HEK293T (cell line): ENCODE results near the gene MYF6.

Source experiments
- CTCF ChIA-PET: fragments of 350-600 bp; formaldehyde crosslinking; extraction: SDS; loops from one replicate; lab custom pipeline; 2021; ENCODE audit warnings: antibody characterized with exemption, inconsistent platforms; lab: Yijun Ruan, JAX
- POLR2A ChIA-PET: fragments of 350-600 bp; formaldehyde crosslinking; extraction: SDS; loops from one replicate; lab custom pipeline; 2020; ENCODE audit warnings: antibody characterized with exemption, inconsistent platforms; lab: Yijun Ruan, JAX
- DNase-seq: peaks from one replicate; pipeline ENCODE4 v3.0.0; 2012; ENCODE audit warnings: mixed read lengths; ENCODE audit errors: extremely low spot score
- ARNT ChIP-seq: fragments of 450-650 bp; IDR thresholded peaks from 2 replicates; pipeline ENCODE4 v1.6.1; 2017; ENCODE audit warnings: mild to moderate bottlenecking
- BHLHE40 ChIP-seq: fragments of 450-650 bp; IDR thresholded peaks from 2 replicates; pipeline ENCODE4 v1.6.1; 2016; ENCODE audit warnings: mild to moderate bottlenecking, moderate library complexity, borderline replicate concordance
- CTBP1 ChIP-seq: fragments of 450-650 bp; IDR thresholded peaks from 2 replicates; pipeline ENCODE4 v1.6.1; 2016; ENCODE audit warnings: borderline replicate concordance
- ELF4 ChIP-seq: fragments of 450-650 bp; IDR thresholded peaks from 2 replicates; pipeline ENCODE4 v1.6.1; 2017; ENCODE audit warnings: antibody characterized with exemption
- FOXA1 ChIP-seq: fragments of 450-650 bp; IDR thresholded peaks from 2 replicates; pipeline ENCODE4 v1.6.1; 2016; ENCODE audit warnings: mild to moderate bottlenecking
- FOXK2 ChIP-seq: fragments of 450-650 bp; IDR thresholded peaks from 2 replicates; pipeline ENCODE4 v1.6.1; 2016; ENCODE audit warnings: mild to moderate bottlenecking
- FOXM1 ChIP-seq: fragments of 450-650 bp; IDR thresholded peaks from 2 replicates; pipeline ENCODE4 v1.6.1; 2017; ENCODE audit warnings: mild to moderate bottlenecking, borderline replicate concordance
- HDGF ChIP-seq: fragments of 450-650 bp; IDR thresholded peaks from 2 replicates; pipeline ENCODE4 v1.6.1; 2017; ENCODE audit warnings: antibody characterized with exemption, borderline replicate concordance
- L3MBTL2 ChIP-seq: fragments of 450-650 bp; conservative IDR thresholded peaks from 2 replicates; pipeline ENCODE4 v1.6.1; 2016; ENCODE audit warnings: mild to moderate bottlenecking
- LEF1 ChIP-seq: fragments of 450-650 bp; IDR thresholded peaks from 2 replicates; pipeline ENCODE4 v1.6.1; 2017; ENCODE audit warnings: mild to moderate bottlenecking, borderline replicate concordance
- NFRKB ChIP-seq: fragments of 450-650 bp; IDR thresholded peaks from 2 replicates; pipeline ENCODE4 v1.6.1; 2016; ENCODE audit warnings: mild to moderate bottlenecking, moderate library complexity
- SP1 ChIP-seq: fragments of 450-650 bp; IDR thresholded peaks from 2 replicates; pipeline ENCODE4 v1.6.1; 2017
- SUZ12 ChIP-seq: fragments of 450-650 bp; IDR thresholded peaks from 2 replicates; pipeline ENCODE4 v1.6.1; 2016; ENCODE audit warnings: mild to moderate bottlenecking
- TARDBP ChIP-seq: fragments of 450-650 bp; IDR thresholded peaks from 2 replicates; pipeline ENCODE4 v1.6.1; 2016
- ZNF384 ChIP-seq: fragments of 450-650 bp; IDR thresholded peaks from 2 replicates; pipeline ENCODE4 v1.6.1; 2016
- TF ChIP-seq, protein P1 (sequence below): fragments of 450-650 bp; IDR thresholded peaks from 2 replicates; pipeline ENCODE4 v1.6.1; 2016

MYF6 gene

DNA sequence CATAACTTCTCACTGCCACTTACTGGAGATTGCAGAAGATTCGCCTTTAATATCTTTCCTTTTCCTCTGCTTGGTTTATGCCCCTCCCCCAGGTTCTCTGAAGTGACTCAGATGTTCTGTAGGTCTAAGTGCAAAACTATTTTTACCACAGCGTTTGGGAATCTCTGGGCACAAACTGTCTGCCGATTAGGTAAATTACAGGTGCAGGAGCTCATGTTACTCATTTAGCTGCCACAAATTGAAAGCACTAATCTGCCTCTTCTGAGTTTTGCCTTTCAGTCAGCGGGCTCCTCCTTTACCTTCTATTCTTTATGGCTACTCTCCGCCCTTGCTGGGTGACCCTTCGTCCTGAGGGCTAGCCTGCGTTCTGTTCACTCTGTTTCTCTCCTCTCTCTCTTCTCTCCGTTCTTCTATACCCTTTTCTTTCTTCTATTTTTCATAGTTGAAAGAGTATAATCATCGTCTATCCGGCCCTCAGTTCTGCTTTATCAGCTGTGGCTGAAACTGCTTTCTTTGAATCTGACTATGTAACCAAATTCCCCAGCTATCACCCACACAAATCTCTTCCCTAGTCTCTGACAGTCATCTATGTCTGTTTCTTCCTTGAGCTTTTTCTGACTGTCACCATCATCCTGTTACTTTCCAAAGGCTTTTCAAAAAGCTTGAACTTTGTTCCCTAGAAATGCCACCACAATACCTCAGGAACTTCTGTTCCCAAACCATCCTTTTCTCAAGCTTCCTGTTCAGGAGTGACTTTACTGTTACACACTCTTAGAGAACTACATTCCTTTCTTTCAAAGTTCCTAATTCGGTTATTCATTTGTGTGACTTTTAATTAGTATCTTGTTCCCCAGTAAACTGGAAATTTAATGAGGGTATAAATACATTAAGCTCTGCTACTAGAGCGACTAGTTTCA lies 4.3 kb upstream of the MYF6 start:
- no peak for TF ChIP-seq FOXA1
- no peak for TF ChIP-seq FOXM1
- no peak for TF ChIP-seq ZNF384
- TF ChIP-seq ELF4: no peak
- TF ChIP-seq HDGF: no peak
- no peak for TF ChIP-seq SUZ12
- TF ChIP-seq ARNT: no peak
- TF ChIP-seq CTBP1: no peak
- TF ChIP-seq BHLHE40: no peak
- TF ChIP-seq TARDBP: no peak
- no peak for TF ChIP-seq FOXK2
- TF ChIP-seq LEF1: no peak
- TF ChIP-seq, protein P1, sequence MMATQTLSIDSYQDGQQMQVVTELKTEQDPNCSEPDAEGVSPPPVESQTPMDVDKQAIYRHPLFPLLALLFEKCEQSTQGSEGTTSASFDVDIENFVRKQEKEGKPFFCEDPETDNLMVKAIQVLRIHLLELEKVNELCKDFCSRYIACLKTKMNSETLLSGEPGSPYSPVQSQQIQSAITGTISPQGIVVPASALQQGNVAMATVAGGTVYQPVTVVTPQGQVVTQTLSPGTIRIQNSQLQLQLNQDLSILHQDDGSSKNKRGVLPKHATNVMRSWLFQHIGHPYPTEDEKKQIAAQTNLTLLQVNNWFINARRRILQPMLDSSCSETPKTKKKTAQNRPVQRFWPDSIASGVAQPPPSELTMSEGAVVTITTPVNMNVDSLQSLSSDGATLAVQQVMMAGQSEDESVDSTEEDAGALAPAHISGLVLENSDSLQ: no peak
- TF ChIP-seq SP1: no peak
- no peak for TF ChIP-seq L3MBTL2
- no peak for TF ChIP-seq NFRKB
- DNase-seq: no peak
- ChIA-PET POLR2A (no interaction called here), CTCF (no interaction called here)

- no peak for DNase-seq
- TF ChIP-seq ELF4 (no peak), FOXA1 (no peak), ARNT (no peak), NFRKB (no peak), BHLHE40 (no peak), FOXK2 (no peak), HDGF (no peak), SUZ12 (no peak), ZNF384 (no peak)
- TF ChIP-seq, protein P1: no peak
- POLR2A ChIA-PET: no interaction called here
- CTCF ChIA-PET: no interaction called here
Measured at GRCh38 chr12:80704420-80704819, 3.0 kb upstream of the MYF6 start.

DNA sequence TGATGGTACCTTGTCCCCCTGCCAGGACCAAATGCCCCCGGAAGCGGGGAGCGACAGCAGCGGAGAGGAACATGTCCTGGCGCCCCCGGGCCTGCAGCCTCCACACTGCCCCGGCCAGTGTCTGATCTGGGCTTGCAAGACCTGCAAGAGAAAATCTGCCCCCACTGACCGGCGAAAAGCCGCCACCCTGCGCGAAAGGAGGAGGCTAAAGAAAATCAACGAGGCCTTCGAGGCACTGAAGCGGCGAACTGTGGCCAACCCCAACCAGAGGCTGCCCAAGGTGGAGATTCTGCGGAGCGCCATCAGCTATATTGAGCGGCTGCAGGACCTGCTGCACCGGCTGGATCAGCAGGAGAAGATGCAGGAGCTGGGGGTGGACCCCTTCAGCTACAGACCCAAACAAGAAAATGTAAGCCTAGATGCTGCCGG lies 410 bp downstream of the MYF6 start:
- ChIA-PET CTCF (no interaction called here), POLR2A (no interaction called here)
- no peak for DNase-seq
- no peak for TF ChIP-seq FOXK2

- POLR2A ChIA-PET: no interaction called here
- CTCF ChIA-PET: no interaction called here
- DNase-seq: no peak
- TF ChIP-seq NFRKB (no peak), ARNT (no peak), SP1 (no peak), ZNF384 (no peak), L3MBTL2 (no peak), FOXA1 (no peak), ELF4 (no peak), FOXM1 (no peak)
Measured at GRCh38 chr12:80708259-80708974, 983 bp downstream of the MYF6 start.

DNA sequence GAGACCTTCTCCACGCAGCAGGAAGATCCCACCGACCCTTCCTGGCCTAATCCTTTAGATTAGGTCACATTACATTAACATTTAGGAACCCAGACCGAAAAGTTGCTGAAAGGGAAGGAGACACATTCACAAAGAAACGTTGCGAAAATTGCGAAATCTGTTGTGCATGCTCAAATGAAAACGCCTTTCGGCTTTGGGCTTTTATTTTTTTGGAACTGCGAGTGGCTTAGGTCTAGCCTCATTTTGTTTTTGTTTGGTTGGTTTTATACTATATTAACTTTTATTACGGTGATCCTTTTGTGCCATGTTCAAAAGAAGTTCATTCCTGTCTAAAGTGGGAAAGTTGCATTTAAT lies 1.5 kb downstream of the MYF6 start:
- CTCF ChIA-PET: no interaction called here
- POLR2A ChIA-PET: no interaction called here
- TF ChIP-seq SP1: no peak
- no peak for TF ChIP-seq LEF1
- no peak for TF ChIP-seq BHLHE40
- TF ChIP-seq FOXK2: no peak
- no peak for DNase-seq

DNA sequence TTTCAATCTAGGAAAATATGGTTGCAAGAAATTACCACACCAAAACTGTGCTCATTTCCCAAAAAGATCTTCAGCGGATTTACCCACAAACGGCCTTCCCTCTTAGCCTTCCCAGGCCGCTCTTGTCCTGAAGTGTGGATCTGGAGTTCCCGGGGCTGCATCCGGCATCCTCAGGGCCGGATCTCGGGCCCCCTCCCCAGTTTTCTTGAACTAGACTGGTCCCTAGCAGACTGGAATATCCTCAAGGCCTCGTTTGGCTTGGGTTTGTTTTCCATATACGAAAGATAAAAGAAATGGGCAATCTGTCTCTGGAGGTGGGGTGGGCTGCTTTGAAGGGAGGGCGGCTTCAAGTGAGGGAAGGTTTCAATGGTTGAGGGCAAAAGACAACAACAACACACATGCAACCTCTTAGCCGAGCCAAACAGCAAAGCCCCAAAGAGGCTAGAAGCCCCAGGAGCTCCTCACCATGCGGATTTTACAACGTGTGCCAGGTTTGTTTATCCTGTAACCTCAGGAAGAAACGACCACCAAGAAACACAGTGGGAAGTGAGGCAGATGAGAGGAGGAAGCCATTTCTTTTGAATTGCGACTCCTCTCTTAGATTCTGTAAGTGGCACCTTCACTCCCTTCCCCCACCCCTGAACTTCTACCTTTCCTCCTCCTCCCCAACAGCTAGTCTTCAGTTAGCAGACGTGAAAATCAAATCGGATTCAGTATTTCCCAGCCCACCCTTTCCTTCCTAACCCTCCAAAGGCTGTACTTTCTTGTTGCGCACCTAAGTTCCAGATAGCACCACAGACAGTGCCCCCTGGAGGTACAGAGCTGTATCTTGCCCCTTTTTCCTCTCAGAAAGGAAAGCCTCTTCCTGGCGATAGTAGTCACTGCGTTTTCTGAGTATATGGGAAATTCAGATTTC lies 2.6 kb downstream of the MYF6 start:
- TF ChIP-seq BHLHE40 (no peak), SUZ12 (no peak), NFRKB (no peak), L3MBTL2 (no peak), TARDBP (no peak), FOXK2 (no peak), HDGF (no peak)
- peak; percentile 28 for DNase-seq
- ChIA-PET CTCF (no interaction called here), POLR2A (no interaction called here)
